Iris pigment epithelial cell (primary cell): Measurements from ENCODE around the gene MYADML2.

Experiments
- DNase-seq: peaks from one replicate; pipeline ENCODE4 v3.0.0-alpha.2; 2011; ENCODE audit warnings: low read depth

MYADML2 gene

GRCh38 chr17:81911277-81911961, 35.6 kb downstream of the MYADML2 start, which contains the start of gene PCYT2:
Gene PCYT2, minus strand, starts transcription at chr17:81911399. Its CDS starts 44 bp downstream, at chr17:81911355.
- peak; percentile 78 for DNase-seq

- DNase-seq: no peak
These were observed 36.2 kb downstream of the MYADML2 start for GRCh38 chr17:81910840-81911276.

GRCh38 chr17:81909966-81910839, 36.8 kb downstream of the MYADML2 start:
- no peak for DNase-seq

- no peak for DNase-seq
These were observed 37.8 kb downstream of the MYADML2 start for GRCh38 chr17:81909231-81909630.

- DNase-seq: no peak
These were observed 38.2 kb downstream of the MYADML2 start for GRCh38 chr17:81908793-81909192.

GRCh38 chr17:81907219-81908145, 39.6 kb downstream of the MYADML2 start:
- no peak for DNase-seq

GRCh38 chr17:81906476-81907218, 40.4 kb downstream of the MYADML2 start:
- DNase-seq: no peak

GRCh38 chr17:81905993-81906392, 41.0 kb downstream of the MYADML2 start:
- DNase-seq: no peak

- no peak for DNase-seq
These were observed 41.6 kb downstream of the MYADML2 start for GRCh38 chr17:81905424-81905875.

- no peak for DNase-seq
These were observed 42.2 kb downstream of the MYADML2 start for GRCh38 chr17:81904600-81905423.

GRCh38 chr17:81903896-81904599, 43.0 kb downstream of the MYADML2 start:
- no peak for DNase-seq

- DNase-seq: no peak
These were observed 43.6 kb downstream of the MYADML2 start for GRCh38 chr17:81903415-81903831.

- no peak for DNase-seq
These were observed 44.2 kb downstream of the MYADML2 start for GRCh38 chr17:81902653-81903414.

GRCh38 chr17:81902023-81902652, 44.9 kb downstream of the MYADML2 start, which contains the start of gene NPB:
Gene NPB, plus strand, starts transcription at chr17:81902238. Its CDS starts 40 bp downstream, at chr17:81902278.
- no peak for DNase-seq

GRCh38 chr17:81901167-81902022, 45.6 kb downstream of the MYADML2 start:
- DNase-seq: no peak

- no peak for DNase-seq
These were observed 46.7 kb downstream of the MYADML2 start for GRCh38 chr17:81900181-81900820.
